NCI-H2107 treated with DMSO at 0.1 percent for 48 hours (cell line): ENCODE results near the gene TMCO6.
"Not testable (repeated sequence)": the region's sequence is repeated elsewhere in the genome, so short reads cannot be mapped to it uniquely, and the experiment has no call there.

Experiments
- DNase-seq: peaks from one replicate; lab custom pipeline; 2025; ENCODE audit not compliant: unreplicated experiment; lab: John Stamatoyannopoulos, UW

TMCO6 gene

DNA sequence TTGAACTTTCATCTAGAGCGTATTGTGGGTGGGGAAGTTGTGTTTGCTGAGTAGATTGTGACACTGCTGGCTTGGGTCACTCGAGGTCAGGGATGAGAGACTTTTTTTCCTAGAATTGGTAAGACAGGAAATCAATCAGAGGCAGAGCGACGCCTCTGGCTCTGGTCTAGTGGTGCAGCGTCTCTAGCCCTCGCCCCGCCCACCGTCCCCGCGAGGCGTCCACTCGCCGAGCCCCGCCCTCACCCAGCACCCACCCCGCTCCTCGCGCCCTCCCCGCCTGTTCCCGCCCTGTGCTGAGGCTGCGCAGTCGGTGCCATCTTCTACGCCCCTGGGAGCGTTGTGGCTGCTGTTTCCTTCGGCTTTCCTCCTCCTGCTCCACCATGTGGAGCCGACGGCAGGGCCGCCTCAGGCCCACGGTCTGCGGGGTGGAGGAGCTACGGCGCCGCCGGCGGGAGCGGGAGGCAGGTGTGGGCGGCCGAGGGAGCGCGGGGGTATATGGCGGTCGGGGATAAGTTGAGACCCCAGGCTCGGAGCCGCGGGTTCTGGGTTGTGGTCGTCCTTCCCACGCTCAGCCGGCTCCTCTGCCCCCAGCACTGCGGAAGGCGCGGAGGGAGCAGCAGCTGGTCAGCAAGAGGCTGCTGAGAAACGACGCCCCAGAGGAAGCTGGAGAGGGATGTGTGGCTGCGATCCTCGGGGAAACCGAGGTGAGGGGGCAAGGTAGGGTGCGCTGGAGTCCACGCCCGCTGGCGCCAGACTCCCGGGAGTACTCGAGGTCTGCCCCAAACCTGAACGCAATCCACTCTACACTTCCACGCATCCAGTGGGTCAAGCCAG, at the start of gene TMCO6:
Gene TMCO6 (plus strand): TSS at position 304 of the 834 bp plus-strand sequence. CDS start 77 bp downstream, at position 381.
- peak; percentile 74 for DNase-seq

DNA sequence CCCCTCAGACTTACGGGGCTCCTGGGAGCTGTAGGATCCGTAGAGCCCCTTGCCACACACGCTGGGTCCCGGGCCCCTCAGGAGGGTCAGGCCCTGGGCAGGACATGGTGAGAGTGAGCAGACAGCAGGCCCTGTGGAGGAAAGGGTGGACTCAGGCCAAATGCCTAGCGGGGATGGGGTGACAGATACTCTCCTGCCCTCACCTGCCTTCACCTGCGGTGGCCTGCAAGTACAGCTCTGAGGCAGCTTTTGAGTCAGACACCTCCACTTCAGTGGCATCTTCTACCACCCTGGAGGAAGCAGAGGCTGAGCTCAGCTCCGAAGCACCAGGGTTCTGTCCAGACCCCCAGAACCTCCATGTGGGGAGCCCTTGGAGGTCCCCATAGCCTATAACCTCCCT, 48.4 kb upstream of the TMCO6 start:
- DNase-seq, result no peak

DNA sequence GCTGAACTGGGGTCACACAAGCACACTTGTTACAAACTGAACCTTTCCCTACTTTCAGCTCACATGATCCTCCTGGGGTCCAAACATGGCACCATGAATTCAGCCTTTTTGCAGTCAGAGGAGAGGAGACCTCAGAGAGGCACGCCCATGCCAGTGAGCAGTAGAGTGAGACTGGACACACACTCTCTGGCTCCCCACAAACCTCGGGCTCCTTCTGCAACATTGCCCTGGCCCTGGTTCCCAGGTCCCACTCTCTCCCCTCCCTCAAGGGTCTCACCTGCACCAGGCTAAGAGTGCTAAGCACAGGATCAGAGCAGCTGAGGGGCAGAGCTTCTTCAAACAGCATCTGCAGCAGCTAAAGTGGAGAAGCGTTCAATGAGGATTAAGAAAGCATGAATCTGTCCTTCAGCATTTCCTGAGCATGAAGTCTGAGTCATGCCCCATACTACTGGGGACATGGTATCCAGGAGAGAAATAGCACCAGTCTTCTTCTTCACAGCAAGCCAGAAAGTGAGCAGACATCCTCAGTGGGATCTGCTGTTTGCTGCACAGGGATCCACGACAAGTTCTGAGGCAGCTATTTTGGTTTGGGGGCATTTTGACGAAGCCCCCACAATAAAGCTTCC, 47.4 kb upstream of the TMCO6 start:
- DNase-seq, result no peak

DNA sequence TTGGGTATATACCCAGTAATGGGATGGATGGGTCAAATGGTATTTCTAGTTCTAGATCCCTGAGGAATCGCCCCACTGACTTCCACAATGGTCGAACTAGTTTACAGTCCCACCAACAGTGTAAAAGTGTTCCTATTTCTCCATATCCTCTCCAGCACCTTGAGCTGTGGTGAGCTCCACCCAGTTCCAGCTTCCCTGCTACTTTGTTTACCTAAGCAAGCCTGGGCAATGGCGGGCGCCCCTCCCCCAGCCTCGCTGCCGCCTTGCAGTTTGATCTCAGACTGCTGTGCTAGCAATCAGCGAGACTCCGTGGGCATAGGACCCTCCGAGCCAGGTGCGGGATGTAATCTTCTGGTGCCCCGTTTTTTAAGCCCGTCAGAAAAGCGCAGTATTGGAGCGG, 46.2 kb upstream of the TMCO6 start:
- not testable (repeated sequence) for DNase-seq

DNA sequence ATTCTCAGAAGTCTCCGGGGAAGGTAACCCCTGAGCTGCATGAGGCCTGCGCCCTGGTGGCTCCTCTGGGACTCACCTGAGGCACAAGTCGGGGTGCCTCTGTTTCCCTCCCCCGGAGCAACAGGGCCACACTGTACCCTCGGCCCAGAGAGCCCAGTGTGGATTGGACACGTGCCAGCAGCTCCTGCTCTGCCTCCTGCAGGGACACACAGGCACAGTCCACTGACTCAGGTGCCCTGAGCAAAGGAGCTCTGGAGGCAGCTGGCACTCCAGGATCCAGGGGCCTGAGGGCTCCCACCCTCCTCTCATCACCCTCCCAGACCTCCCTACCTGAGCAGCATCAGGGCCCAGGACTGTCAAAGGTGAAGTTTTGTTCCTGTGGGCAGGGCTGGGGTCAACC, 45.1 kb upstream of the TMCO6 start:
- DNase-seq, result no peak

DNA sequence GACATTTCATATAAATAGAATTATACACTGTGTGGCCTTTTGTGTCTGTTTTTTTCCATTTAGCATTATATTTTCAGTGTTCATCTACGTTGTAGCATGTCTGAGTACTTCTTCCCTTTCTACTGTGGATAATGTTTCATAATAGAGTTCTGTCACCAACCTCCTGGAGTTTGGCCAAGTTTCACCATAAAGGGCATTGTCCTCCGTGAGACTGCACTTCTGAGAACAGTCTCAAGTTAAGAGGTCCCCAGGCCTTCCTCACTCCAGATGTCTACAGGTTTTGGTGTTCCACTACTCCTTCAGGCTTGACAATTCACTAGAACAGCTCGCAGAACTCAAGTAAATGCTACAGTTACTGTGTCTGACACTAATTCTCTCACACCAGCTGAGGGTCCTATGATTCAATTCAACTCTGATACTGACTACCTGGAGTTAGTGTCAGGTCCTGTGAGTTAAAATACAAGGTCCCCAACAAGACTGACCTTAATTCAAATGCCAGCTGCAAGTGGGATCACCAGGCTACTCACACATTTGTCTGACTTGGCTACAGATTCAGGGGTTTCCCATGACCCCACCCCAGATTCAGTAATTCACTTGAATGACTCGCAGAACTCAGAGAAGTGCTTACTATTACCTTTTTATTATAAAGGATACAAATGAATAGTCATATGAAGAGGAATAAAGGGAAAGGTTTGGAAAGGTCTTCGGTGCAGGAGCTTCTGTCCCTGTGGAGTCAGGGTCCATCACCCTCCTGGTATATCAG, 43.5 kb upstream of the TMCO6 start:
- DNase-seq, result peak; percentile 43

DNA sequence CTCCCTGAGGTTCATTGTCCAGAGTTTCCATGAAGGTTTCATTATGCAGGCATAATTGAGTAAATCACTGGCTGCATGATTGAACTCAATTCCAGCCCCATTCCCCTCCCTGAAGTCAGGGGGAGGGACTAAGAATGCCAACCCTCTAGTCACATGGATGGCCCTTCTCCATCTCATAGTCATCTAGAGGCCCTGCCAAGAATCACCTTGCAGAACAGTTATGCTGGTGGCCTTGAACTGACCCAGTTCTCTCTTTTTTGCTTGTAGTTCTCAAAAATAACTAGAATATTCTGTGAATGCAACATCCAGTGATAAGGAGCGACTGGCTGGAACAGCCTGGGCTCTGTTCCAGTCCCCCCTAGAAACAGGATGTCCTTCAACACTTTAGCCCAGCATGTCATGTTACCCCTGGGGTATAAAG, 42.9 kb upstream of the TMCO6 start:
- no peak for DNase-seq

DNA sequence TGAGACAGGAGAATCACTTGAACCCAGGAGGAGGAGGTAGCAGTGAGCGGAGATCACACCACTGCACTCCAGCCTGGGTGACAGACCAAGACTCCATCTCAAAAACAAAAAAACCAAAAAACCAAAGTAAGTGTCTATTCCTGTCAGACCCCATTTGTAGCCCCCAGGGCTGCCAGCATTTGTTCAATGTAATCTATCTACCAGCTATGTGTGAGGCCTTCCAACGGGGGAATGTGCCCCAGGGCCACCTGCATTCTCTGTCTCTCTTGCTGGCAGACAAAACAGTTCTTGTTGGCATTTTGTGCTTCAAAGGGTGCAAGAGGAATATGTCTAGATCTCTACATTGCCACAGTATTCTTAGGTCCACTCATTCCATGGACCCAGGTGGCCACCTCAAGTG, 40.4 kb upstream of the TMCO6 start:
- DNase-seq, result no peak

DNA sequence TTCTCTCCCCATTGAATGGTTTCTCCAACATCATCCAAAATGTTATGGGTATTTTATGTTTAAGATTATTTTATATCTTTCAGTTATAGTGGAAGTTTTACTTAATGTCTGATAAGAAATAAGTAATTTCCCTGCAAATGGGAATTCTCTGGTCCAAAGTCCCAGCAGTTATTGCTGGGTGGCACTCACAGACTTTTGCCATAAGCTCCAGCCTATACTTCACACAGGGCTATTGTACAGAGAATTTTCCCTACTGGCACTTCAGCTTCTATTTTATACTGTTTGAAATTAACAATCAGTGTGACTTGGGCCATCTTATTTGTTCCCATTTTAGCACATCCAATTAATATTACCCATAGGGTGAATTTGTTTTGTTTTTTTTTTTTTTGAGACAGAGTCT, 39.2 kb upstream of the TMCO6 start:
- no peak for DNase-seq

DNA sequence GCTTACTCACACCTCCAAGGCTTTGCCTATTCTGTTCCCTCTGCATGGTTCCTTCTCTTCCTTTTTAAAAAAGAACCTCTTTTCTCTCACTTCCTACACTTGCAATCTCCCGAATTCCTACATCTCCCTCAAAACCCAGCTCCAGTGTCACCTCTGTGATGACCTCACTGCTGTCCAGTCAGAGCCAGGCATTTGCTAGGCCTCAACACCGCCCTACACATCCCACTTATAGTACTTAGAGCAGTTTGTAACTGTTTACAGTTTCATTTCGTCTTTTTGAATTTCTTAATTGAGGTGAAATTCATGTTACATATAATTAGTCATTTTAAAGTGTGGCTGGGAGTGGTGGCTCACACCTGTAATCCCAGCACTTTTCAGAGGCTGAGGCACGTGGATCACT, 37.1 kb upstream of the TMCO6 start:
- no peak for DNase-seq

DNA sequence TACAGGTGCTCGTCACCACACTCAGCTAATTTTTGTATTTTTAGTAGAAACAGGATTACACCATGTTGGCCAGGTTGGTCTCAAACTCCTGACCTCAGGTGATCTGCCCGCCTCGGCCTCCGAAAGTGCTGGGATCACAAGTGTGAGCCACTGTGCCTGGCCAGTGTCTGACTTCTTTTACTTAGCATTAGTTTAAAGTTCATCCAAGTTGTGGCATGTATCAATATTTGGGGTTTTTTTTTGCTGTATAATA, 35.9 kb upstream of the TMCO6 start:
- not testable (repeated sequence) for DNase-seq

DNA sequence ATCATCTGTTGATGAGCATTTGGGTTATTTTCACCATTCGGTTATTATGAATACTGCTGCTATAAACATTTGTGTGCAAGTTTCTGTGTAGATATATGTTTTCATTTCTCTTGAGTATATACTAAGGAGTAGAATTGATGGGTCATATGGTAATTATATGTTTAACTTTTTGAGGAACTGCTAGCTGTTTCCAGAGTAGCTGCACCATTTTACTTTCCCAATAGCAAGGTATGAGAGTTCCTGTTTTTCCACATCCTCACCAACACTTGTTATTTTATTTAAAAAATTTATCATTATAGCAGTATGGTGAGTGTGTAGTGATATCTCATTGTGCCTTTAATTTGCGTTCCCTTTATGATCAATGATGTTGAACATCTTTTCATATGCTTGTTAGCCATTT, 35.5 kb upstream of the TMCO6 start:
- DNase-seq, result no peak

DNA sequence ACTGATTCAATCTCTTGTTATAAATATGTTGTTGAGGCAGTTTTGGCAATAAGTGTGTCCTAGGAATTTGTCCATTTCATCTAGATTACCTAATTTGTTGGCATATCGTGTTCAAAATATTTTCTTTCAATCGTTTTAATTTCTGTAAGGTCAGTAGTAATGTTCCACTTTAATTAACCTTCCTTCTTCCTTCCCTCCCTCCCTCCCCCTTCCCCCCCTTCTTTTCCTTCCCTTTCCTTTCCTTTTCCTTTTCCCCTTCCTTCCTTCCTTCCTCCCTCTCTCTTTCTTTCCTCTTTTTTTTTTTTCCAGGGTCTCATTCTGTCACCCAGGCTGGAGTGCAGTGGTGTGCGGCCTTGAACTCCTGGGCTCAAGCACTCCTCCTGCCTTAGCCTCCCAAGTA, 33.4 kb upstream of the TMCO6 start:
- DNase-seq, result no peak

DNA sequence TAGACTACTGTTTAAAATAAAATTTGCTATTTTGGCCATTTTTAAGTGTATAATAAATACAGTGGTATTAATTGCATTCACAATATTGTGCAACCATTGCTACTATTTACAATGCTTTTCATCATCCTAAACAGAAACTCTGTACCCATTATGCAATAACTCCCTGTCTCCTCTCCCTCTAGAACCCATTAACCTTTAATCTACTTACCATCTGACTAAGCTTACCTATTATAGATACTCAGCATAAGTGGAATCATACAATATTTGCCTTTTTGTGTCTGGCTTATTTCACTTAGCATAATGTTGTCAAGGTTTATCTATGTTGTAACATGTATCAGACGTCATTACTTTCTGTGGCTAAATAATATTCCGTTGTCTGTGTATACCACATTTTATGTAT, 32.2 kb upstream of the TMCO6 start:
- no peak for DNase-seq

DNA sequence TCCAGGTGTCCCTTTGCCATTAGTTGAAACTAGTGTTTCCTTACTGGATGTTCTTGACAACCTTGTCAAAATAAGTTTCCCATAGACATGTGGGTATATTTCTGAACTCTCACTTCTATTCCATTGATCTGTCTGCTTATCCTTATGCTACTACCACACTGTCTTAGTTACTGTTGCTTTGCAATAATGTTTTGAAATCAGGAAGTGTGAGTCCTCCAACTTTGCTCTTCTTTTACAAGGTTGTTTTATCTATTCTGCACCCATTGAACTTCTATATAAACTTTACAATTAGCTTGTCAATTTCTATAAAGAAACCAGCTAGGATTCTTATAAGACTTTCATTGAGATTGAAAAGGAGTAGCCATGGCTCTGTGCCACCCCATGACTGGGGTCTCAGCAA, 30.5 kb upstream of the TMCO6 start:
- no peak for DNase-seq

DNA sequence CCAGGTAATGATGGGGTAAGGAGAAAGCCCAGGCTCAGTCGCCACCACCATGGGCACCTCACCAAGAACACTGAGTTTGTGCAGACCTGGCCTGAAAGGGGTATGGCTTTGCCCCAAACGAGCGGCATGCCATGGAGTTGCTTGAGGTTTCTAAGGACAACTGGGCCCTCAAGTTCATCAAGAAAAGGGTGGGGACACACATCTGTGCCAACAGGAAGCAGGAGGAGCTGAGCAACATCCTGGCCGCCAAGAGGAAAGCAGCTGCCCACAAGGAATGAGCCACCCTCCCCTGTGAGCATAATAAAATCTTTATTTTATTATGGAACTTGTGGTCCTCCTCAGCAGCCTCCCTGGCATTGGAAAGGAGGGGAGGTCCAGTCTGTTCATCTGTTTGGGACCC, 30.1 kb upstream of the TMCO6 start:
- no peak for DNase-seq

DNA sequence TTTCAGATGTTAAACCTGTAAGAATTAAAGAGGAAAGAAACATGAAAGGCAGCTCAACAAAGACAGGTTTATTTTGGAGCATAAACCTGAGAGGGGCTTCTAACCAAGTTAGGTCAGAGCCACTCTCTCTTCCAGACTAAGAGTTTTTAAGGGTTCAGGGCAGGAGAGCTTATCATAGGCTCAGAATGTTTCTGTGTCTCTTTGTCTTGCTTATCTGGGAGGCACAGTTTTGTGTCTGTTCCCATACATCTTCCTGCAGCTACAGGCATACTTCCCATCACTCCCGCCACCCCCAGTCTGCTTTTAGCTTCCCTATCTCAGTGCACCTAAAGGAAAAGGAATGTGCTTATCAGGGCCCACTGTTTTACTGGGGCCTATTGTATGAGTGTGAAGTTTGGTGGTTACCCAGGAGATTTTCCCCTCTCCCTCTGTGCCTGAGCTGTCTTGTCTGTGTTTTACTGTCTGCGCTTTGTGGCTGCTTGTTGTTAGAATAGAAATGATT, 28.2 kb upstream of the TMCO6 start:
- DNase-seq, result no peak

DNA sequence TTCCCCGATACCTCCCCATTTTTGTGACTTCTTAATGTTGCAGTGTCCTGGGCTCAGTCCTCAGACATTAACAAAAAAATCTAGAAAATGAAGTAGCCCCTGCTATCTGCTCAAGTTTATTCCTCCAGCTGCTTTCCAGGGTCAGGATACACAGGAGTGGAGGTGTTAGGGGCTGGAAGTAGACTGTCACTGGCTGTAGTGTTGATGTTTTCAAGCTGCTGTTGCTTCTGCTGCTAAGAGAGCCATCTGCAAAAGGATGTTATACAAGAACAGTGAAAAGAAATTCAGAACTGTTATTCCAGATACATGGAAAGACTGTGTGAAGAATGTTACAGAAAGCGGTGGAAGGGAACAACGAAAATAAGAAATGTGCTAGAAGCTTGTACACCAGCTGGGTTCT, 16.9 kb upstream of the TMCO6 start:
- no peak for DNase-seq

DNA sequence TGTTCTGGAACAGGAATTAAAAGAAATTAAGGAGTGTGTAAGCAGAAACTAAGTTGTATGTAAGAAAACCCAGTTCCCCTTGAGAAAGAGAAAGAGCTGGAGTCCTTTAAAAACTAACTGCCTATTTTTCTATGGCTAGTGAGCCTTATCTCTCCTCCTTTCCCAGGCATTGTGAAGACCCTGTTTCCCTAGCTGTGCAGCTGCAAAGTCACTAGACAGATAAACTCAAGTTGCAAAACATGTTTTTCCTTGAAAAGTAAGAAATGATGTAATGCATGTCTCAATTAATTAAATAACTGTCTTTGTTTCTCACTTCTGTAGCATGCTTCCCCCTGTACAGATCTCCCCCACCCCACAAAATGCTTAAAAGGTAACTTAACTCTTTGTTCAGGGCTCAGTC, 16.2 kb upstream of the TMCO6 start:
- not testable (repeated sequence) for DNase-seq

DNA sequence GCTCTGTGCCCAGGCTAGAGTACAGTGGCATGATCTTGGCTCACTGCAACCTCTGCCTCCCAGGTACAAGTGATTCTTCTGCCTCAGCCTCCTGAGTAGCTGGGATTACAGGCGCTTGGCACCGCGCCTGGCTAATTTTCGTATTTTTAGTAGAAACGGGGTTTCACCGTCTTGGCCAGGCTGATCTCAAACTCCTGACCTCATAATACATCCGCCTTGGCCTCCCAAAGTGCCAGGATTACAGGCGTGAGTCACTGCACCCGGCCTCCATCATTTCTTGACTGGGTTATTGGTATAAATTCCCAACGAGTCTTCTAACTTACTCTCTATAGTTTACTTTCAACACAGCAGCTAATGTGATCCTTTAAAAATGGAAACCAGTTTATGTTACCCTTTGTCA, 14.4 kb upstream of the TMCO6 start:
- not testable (repeated sequence) for DNase-seq

DNA sequence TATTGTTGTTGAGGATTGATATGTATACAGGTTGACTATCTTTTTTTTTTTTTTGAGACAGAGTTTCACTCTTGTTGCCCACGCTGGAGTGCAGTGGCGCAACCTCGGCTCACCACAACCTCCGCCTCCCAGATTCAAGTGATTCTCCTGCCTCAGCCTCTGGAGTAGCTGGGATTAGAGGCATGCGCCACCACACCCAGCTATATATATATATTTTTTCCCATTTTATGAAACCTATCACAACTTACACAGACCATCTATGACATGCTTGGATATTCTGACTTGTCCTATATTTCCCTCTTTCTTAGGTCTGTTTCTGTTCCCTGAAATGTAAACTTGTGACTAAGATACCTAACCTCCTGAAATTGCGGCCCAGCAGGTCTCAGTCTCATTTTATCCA, 11.3 kb upstream of the TMCO6 start:
- no peak for DNase-seq

DNA sequence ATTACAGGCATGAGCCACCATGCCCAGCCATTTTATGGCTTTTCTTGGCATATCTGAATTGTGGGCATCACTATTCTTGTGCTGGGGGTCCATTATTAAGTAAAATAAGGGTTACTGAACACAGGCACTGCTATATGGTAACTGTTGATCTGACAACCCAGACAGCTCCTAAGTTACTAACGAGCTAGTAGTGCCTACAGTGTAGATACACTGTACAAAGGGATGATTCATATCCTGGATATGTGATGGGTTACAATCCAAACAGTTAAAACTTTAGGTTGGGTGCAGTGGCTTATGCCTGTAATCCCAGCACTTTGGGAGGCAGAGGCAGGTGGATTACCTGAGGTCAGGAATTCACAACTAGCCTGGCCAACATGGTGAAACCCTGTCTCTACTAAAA, 10.5 kb upstream of the TMCO6 start:
- DNase-seq, result no peak
